C4-2B (cell line): ENCODE measurements around the gene ELFN2.
"Not testable (repeated sequence)": the region's sequence is repeated elsewhere in the genome, so short reads cannot be mapped to it uniquely, and the experiment has no call there.

ENCODE experiments used
- H3K27ac ChIP-seq: fragments of 450-650 bp; 2 replicates; pipeline ENCODE4 v1.5.1; 2017
- ZFX ChIP-seq: fragments of 450-650 bp; IDR thresholded peaks from 2 replicates; pipeline ENCODE4 v1.6.1; 2017
- TF ChIP-seq, protein P1 (sequence below): fragments of 450-650 bp; conservative IDR thresholded peaks from 2 replicates; pipeline ENCODE4 v1.5.1; 2017; ENCODE audit warnings: mild to moderate bottlenecking

ELFN2 gene

DNA sequence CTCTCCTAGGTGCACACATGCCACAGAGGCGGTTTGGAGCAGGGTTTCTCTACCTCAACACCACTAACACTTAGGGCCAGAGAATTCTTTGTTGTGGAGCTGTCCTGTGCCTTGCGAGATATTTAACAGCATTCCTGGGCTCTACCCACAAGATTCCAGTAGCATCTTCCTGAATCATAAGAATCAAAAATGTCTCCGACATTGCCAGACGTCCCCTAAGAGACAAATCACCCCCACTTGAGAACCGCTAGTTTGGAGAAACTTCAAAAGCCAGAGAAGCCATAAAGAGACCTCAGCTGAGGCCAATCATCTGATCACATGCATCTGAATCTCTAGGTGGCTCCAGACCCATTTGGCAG, 42.8 kb upstream of the ELFN2 start:
- TF ChIP-seq ZFX = no peak
- TF ChIP-seq, protein P1, sequence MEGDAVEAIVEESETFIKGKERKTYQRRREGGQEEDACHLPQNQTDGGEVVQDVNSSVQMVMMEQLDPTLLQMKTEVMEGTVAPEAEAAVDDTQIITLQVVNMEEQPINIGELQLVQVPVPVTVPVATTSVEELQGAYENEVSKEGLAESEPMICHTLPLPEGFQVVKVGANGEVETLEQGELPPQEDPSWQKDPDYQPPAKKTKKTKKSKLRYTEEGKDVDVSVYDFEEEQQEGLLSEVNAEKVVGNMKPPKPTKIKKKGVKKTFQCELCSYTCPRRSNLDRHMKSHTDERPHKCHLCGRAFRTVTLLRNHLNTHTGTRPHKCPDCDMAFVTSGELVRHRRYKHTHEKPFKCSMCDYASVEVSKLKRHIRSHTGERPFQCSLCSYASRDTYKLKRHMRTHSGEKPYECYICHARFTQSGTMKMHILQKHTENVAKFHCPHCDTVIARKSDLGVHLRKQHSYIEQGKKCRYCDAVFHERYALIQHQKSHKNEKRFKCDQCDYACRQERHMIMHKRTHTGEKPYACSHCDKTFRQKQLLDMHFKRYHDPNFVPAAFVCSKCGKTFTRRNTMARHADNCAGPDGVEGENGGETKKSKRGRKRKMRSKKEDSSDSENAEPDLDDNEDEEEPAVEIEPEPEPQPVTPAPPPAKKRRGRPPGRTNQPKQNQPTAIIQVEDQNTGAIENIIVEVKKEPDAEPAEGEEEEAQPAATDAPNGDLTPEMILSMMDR = no peak

DNA sequence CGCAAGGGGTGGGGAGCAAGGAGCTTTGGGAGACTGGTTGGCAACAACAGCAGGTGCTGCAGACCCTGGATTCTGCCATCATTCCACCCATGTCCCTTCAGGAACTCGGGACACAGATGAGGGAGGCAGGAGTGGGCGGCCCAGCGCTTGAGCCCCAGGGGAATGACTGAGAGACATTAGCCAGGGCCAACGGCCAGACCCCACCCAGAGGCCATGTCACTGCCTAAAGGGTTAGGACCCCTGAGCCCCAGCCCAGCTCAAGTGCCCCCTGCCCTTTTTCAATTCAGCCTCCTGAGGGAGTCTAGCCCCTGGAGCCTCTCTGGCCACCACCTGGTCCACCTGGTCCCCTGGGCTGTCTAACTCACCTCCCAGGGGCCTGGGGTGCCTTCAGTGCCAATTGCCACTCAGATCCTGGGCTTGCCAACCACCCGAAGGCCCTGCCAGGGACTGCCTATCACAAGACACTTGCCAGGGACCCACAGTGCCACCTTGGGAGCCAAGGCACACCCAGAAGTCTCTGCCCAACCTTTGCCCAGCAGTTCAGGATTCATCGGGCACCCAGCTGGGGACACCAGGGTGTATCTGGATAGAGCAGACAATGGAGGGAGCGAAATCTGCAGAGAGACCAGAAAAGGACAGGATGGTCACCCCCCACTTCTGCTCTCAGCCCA, 42.3 kb upstream of the ELFN2 start:
- TF ChIP-seq, protein P1 = no peak
- no peak for TF ChIP-seq ZFX
- no peak overlapping the region for H3K27ac ChIP-seq

More for the DNA sequence above, 42.8 kb upstream of the ELFN2 start:
- no peak overlapping the region for H3K27ac ChIP-seq

DNA sequence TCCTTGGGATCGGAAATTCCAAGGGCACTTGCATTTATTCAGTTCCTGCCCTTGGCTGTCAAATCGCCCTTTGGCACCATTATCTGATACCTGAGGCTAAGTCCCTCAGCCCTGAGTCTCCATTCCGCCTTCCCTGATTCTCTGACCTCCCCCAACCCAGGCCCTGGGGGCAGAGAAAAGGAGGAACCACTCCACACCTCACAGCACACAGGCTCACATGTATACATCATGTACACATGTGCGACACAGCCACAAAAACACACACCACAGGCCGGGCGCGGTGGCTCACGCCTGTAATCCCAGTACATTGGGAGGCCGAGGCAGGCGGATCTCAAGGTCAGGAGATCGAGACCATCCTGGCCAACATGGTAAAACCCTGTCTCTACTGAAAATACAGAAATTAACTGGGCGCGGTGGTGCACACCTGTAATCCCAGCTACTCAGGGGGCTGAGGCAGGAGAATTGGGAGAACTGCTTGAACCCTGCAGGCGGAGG, 41.0 kb upstream of the ELFN2 start:
- H3K27ac ChIP-seq = not testable (repeated sequence)

DNA sequence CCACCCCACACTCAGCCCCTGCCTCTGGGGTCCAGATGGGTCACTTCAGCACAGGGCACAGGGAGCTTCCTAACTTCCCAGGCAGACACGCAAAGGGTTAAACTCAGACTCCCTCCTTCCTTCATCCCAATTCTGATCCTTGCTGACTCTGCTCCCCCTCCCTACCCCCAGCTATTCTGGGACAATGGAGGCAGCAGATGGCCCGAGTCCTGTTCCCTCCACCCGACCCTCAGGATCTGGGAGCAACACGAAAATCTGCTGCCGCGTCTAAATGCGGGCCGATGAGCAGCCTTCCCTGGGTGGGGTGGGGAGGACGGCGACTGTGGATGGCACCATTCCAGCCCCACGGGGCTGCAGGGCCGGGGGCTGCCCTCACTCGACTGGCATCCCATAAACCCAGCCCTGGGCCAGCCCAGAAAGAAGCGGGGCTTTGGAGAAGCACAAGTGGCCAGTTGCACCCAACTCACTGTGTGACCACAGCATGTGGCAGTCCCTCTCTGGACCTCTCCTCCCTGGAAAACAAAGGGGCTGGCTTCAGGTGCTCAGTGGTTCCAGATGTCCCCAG, 40.2 kb upstream of the ELFN2 start:
- no peak overlapping the region for H3K27ac ChIP-seq
- no peak for TF ChIP-seq ZFX
- TF ChIP-seq, protein P1 = no peak

DNA sequence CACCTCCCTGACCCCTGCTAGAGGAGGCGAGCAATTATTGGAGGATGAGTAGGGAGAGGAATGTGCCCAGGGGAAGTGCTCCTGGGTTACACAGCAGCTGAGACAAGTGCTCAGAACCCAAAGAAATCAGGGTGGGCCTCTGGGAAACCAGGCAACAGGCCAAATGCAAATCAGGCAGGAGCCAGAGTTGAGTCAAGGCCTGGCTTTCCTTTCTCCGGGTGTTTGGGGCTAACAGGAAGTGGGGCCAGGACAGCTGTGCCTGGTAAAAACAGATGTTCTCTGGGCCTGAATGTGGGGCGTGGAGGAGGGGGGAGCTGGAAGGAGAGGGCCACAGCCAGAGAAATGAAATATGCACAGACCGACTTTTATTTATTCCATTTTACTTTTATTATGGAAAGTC, 36.9 kb upstream of the ELFN2 start:
- no peak overlapping the region for H3K27ac ChIP-seq
- TF ChIP-seq, protein P1 = no peak
- no peak for TF ChIP-seq ZFX

DNA sequence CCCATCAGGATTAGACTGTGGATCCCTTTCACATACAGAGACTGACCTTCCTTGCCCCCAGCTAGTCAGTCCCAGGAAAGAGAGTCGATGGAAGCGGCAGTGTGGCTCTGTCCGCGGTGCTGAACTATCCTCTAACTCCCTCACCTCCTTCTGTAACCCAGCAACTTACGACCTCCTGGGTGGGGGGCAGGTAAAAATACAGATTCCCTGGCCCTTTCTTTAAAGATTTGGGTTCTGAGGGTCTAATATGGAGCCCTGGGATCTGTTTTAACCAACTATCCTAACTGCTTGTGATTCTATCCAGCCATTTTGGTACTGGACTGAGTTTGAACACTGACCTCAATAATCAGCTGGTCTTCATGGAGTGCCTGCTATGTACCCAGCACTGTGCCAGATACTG, 35.7 kb upstream of the ELFN2 start:
- TF ChIP-seq, protein P1 = no peak
- TF ChIP-seq ZFX = no peak
- no peak overlapping the region for H3K27ac ChIP-seq

DNA sequence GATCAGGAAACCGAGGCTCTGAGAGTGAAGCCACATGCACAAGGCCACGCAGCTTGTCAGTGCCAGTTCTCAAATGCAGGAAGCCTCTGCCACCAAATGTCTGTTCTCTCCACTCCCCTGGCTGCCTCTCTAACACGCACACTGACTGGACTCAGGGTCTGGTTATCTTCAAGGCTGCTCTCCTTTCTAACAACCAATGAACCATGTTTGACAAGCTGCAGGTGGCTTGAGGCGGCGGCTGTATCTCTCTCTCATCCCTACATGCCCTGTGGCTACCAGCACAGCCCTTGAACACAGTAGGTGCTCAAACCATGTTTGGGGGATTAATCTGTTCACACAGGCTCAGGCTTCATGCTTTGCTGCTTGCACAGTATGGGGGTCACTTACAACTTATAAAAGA, 35.2 kb upstream of the ELFN2 start:
- TF ChIP-seq ZFX = no peak
- TF ChIP-seq, protein P1 = no peak
- no peak overlapping the region for H3K27ac ChIP-seq

DNA sequence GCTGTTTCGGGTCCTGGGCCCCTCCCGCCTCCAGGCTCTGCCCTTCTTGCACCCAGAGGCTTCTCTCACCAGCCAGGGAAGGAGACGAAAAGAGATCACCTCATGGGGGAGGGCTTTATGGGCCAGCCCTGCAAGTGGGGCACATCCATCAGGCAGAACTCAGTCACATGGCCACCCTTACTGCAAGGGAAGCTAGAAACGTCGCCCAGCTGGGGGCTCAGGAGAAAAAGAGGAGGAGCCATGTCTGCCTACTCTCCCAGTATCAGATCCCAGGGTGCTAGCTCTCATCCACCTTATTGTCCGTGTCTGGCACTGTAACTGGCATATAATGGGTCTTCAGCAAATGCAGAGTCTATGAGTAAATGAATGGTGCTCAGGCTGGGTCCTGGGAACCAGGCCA, 34.7 kb upstream of the ELFN2 start:
- no peak overlapping the region for H3K27ac ChIP-seq
- no peak for TF ChIP-seq ZFX
- TF ChIP-seq, protein P1 = no peak
